Gastroesophageal sphincter (tissue), 4 donors: ENCODE data around the gene AKR1B15. TPM values are rescaled to one million over a fixed set of nuclear protein-coding genes. Genes with fewer than 3 reads are reported as not detected.
"Not testable (repeated sequence)": the region's sequence is repeated elsewhere in the genome, so short reads cannot be mapped to it uniquely, and the experiment has no call there.

Experiments
- ATAC-seq: fragments of 150-250 bp; one replicate; pipeline ENCODE4 v1.9.1; 2016; ENCODE audit warnings: mild to moderate bottlenecking, moderate library complexity
- H3K27ac ChIP-seq, 4 donors: fragments of 200-600 bp; sonication (generic) in 3 of 4; 1 replicate in 3 of 4; 2 replicates in 1 of 4; pipeline ENCODE4 v1.5.1; 2016 to 2019
- H3K27me3 ChIP-seq: fragments of 200-600 bp; sonication (generic); one replicate; pipeline ENCODE4 v1.5.1; 2019
- H3K36me3 ChIP-seq, 2 donors: fragments of 200-600 bp; sonication (generic); one replicate each; pipeline ENCODE4 v1.5.1; 2019; ENCODE audit warnings: control low read depth in 1 of 2
- H3K4me1 ChIP-seq, 3 donors: fragments of 200-600 bp; sonication (generic); 1 replicate in 2 of 3; 2 replicates in 1 of 3; pipeline ENCODE4 v1.5.1; 2016 to 2019; ENCODE audit warnings: control low read depth in 2 of 3
- H3K4me3 ChIP-seq, 2 donors: fragments of 200-600 bp; sonication (generic); one replicate each; pipeline ENCODE4 v1.5.1; 2019; ENCODE audit warnings: mild to moderate bottlenecking in 1 of 2, moderate library complexity in 1 of 2
- H3K9me3 ChIP-seq, 3 donors: fragments of 200-600 bp; sonication (generic); one replicate each; pipeline ENCODE4 v1.5.1; 2017 to 2019; ENCODE audit warnings: control low read depth in 2 of 3
- CTCF ChIP-seq, 4 experiments: fragments of 200-600 bp in 2 of 4; fragments of 450-650 bp in 2 of 4; sonication (generic) in 1 of 4; IDR thresholded peaks; one replicate each; pipeline ENCODE4 v1.5.1; 2017 to 2019; ENCODE audit warnings: antibody characterized with exemption in 4 of 4, mild to moderate bottlenecking in 2 of 4, moderate library complexity in 2 of 4
- EP300 ChIP-seq: sonication (generic); formaldehyde crosslinking; IDR thresholded peaks from one replicate; pipeline ENCODE4 v1.6.1; 2017; ENCODE audit warnings: antibody characterized with exemption, mild to moderate bottlenecking
- POLR2A ChIP-seq, 2 donors: fragments of 450-650 bp; IDR thresholded peaks; one replicate each; pipeline ENCODE4 v1.6.1; 2017; ENCODE audit warnings: antibody characterized with exemption in 2 of 2, mild to moderate bottlenecking in 2 of 2, moderate library complexity in 1 of 2
- POLR2AphosphoS5 ChIP-seq: sonication (generic); formaldehyde crosslinking; IDR thresholded peaks from one replicate; pipeline ENCODE4 v1.6.1; 2017; ENCODE audit warnings: antibody characterized with exemption
- WGBS, 2 donors: methylation state at CpG; one replicate each; pipeline ENCODE4 v1.1.5; 2018; ENCODE audit warnings: low coverage in 1 of 2; 5-methylcytosine and 5-hydroxymethylcytosine counted together
- total RNA-seq, 4 donors: library from RNA; depleted of rRNA; stranded (reverse); fragments of >200 nt; gene quantifications; one replicate each; pipeline ENCODE4 v1.1.0, GENCODE V29; 2016

AKR1B15 gene
- total RNA-seq, 4 donors from 2014 or later = 0.35 TPM; not detected in 3

DNA sequence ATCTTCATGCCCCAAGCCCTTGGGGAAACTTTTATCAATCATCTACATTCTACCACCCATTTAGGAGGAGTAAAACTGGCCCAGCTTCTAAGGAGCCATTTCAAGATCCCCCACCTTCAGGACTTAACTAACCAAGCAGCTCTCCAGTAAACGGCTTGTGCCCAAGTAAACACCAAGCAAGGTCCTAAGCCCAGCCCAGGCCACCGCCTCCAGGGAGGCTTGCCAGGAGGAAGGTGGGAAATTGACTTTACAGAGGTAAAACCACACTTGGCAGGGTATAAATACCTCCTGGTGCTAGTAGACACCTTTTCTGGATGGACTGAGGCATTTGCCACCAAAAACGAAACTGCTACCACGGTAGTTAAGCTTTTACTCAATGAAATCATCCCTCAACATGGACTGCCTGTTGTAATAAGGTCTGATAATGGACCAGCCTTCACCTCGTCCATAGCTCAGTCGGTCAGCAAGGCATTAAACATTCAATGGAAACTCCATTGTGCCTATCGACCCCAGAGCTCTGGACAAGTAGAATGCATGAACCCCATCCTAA is 5.6 kb downstream of the AKR1B15 start:
- no peak for ATAC-seq
- TF ChIP-seq POLR2A (IDR thresholded peaks at IDR 0.05) (no peak), EP300 (no peak), POLR2AphosphoS5 (no peak), CTCF (IDR thresholded peaks at IDR 0.05) (no peak)
- no peak overlapping the region for H3K27ac ChIP-seq
- whole genome bisulfite sequencing, 2 donors = 87 to 91% methylated on average over 3 to 6 of the region's 7 CpGs
- no peaks in the 10 kb centered on the region for H3K36me3 ChIP-seq
- peaks cover 12% of the 10 kb centered on the region for H3K27me3 ChIP-seq
- H3K4me3 ChIP-seq = no peak overlapping the region
- no peaks in the 10 kb centered on the region for H3K4me1 ChIP-seq
- no peaks in the 10 kb centered on the region for H3K9me3 ChIP-seq

DNA sequence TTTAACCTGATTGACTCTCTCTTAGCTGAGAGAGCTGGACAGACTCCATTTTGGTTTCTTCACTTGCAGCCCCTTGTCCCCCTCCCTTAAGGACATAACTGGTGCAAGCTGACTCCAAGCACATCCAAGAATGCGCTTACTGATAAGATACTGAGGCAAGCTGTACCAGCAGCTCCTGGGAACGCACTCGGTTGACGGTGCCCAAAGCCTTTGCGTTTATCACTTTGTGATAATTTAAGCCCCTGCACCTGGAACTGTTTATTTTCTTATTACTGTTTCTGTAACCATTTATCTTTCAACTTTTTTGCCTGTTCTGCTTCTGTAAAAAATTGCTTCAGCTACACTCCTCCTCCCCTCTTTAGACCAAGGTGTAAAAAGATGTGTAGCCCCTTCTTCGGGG is 8.5 kb downstream of the AKR1B15 start:
- Histone ChIP-seq H3K4me1 (peaks cover 0 to 2% (median 0%) of the 10 kb centered on the region in 3 donors), H3K27me3 (peaks cover 12% of the 10 kb centered on the region), H3K4me3 (no peak overlapping the region), H3K36me3 (no peaks in the 10 kb centered on the region), H3K27ac (no peak overlapping the region), H3K9me3 (no peaks in the 10 kb centered on the region)
- TF ChIP-seq POLR2A (IDR thresholded peaks at IDR 0.05) (no peak), EP300 (no peak)
- no peak for ATAC-seq
- WGBS, 2 donors = 17% methylated on average over 6 of the region's 6 CpGs; no CpG with 5 or more reads in 1 of the 2 donors

DNA sequence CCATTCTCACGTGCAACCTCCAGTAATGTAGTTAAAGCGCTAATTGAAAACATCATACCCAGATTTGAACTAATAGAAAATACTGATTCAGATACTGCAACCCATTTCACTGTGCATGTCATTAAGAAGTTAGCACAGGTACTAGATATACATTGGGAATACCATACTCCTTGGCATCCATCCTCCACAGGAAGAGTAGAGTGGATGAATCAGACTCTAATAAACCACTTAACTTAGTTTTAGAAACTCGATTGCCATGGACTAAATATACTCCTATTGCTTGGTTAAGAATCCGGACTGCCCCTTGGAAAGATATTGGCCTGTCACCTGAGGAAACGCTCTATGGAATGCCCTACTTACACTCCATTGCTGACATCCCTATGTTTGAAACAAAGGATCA is 9.5 kb downstream of the AKR1B15 start:
- Histone ChIP-seq H3K36me3 (no peaks in the 10 kb centered on the region), H3K4me1 (peaks cover 0 to 5% (median 0%) of the 10 kb centered on the region in 3 donors), H3K4me3 (no peak overlapping the region), H3K27me3 (peaks cover 12% of the 10 kb centered on the region), H3K27ac (no peak overlapping the region), H3K9me3 (no peaks in the 10 kb centered on the region)
- WGBS, 2 donors = 76 to 92% methylated on average over 5 of the region's 5 CpGs
- TF ChIP-seq CTCF (IDR thresholded peaks at IDR 0.05) = no peak
- TF ChIP-seq POLR2A (IDR thresholded peaks at IDR 0.05) = no peak
- no peak for TF ChIP-seq POLR2AphosphoS5
- no peak for TF ChIP-seq EP300
- no peak for ATAC-seq

DNA sequence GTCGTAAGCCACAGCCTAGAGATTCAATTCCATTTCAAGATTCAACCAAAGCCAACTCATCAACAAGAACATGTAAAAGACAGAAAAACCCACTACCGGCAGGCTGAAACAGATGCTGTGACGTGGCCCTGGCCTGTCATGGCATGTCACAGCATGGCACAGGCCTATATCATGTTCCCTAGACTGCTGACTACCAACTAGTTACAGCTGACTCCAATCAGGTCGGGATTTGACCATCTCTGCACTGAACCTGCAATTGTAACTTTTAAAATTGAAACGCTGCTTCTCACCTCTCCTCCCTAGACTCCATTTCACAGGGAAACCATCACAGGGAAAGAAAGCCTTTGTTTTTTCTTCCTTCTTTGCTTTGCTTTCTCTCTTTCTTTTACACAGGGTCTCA is 12.7 kb downstream of the AKR1B15 start:
- not testable (repeated sequence) for H3K4me1 ChIP-seq, H3K4me3 ChIP-seq, H3K9me3 ChIP-seq, ATAC-seq, H3K36me3 ChIP-seq, H3K27ac ChIP-seq
- WGBS, 2 donors = 43 to 84% methylated on average over 2 to 3 of the region's 5 CpGs
- H3K27me3 ChIP-seq = peaks cover 12% of the 10 kb centered on the region

GRCh38 chr7:134562136-134562535 is 13.2 kb downstream of the AKR1B15 start:
- Histone ChIP-seq H3K9me3 (no peaks in the 10 kb centered on the region), H3K27me3 (peaks cover 12% of the 10 kb centered on the region), H3K4me1 (peaks cover 0 to 5% (median 0%) of the 10 kb centered on the region in 3 donors), H3K27ac (no peak overlapping the region), H3K4me3 (no peak overlapping the region), H3K36me3 (no peaks in the 10 kb centered on the region)
- TF ChIP-seq EP300 = no peak
- TF ChIP-seq CTCF (IDR thresholded peaks at IDR 0.05) = no peak
- no peak for TF ChIP-seq POLR2AphosphoS5
- no peak for TF ChIP-seq POLR2A (IDR thresholded peaks at IDR 0.05)
- WGBS, 2 donors = 66 to 79% methylated on average over 5 of the region's 6 CpGs
- no peak for ATAC-seq

DNA sequence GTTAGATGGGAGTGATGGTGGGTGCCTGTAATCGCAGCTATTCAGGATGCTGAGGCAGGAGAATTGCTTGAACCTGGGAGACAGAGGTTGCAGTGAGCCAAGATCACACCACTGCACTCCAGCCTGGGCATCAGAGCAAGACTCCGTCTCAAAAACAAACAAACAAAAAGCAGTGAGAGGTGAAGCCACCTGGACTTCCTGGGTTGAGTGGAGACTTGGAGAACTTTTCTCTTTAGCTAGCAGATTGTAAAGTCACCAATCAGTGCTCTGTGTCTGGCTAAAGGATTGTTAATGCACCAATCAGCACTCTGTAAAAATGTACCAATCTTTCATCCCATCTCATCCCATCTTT is 14.5 kb downstream of the AKR1B15 start:
- H3K27me3 ChIP-seq, H3K4me1 ChIP-seq, H3K9me3 ChIP-seq, ATAC-seq, H3K4me3 ChIP-seq, H3K36me3 ChIP-seq: not testable (repeated sequence)
- peak overlapping the region in 1 of 4 donors; percentile 51 for H3K27ac ChIP-seq
- 77% methylated on average over 2 of the region's 2 CpGs; no CpG with 5 or more reads in 1 of the 2 donors for WGBS, 2 donors
